ENCODE data around the gene SMARCAL1. TPM values are rescaled to one million over a fixed set of nuclear protein-coding genes. Genes with fewer than 3 reads are reported as not detected.

The SMARCAL1 gene
- total and polyA plus RNA-seq, 9 of the 15 experiments (the other 6 are each of a cell fraction or from before 2014, with no cell fraction given), result 8.2 to 27.9 (median 12.4) TPM

GRCh38 chr2:216387262-216387661 lies 25.0 kb upstream of the SMARCAL1 start:
- no peaks in the 10 kb centered on the region for H3K27me3 ChIP-seq (ENCODE audit: control insufficient read depth in 2 of 2, insufficient read depth in 2 of 2, low read length in 2 of 2)
- H4K20me1 ChIP-seq (replicated peaks; ENCODE audit: control insufficient read depth, insufficient read depth, low read length), result no peaks in the 10 kb centered on the region
- H3K4me3 ChIP-seq, result no peak overlapping the region
- FAIRE-seq, result no peak
- H3K9me1 ChIP-seq (ENCODE audit: control insufficient read depth, insufficient read depth, low read length), result no peaks in the 10 kb centered on the region
- H3K9ac ChIP-seq (ENCODE audit: insufficient read depth in 1 of 2, low read depth in 2 of 2, low read length in 2 of 2), result no peak overlapping the region
- BruUV-seq (replicated peaks), result no TSS peak
- no peak for ATAC-seq
- no peak for DNase-seq (ENCODE audit: extremely low read depth in 1 of 4, low spot score in 3 of 4)
- no peak overlapping the region for H3K27ac ChIP-seq (ENCODE audit: extremely low read depth, low read depth, low read length)
- intact Hi-C loops (cut with micrococcal nuclease), result no loop called here
- no peaks in the 10 kb centered on the region for H3K36me3 ChIP-seq (ENCODE audit: control insufficient read depth, insufficient read depth, low read length)
- CTCF ChIA-PET (ENCODE audit: low intra/inter-chr PET ratio), result no interaction called here
- H3K4me1 ChIP-seq (replicated peaks in 1 of 2; ENCODE audit: control insufficient read depth in 2 of 2, insufficient read depth in 2 of 2, low read length in 2 of 2), result no peaks in the 10 kb centered on the region
- no peaks in the 10 kb centered on the region for H3K9me3 ChIP-seq (replicated peaks; ENCODE audit: control insufficient read depth, insufficient read depth, low read depth, low read length)
- POLR2A ChIA-PET, result no interaction called here
- H3K79me2 ChIP-seq (ENCODE audit: control insufficient read depth, insufficient read depth, low read length), result no peaks in the 10 kb centered on the region
- no peak overlapping the region for H2AFZ ChIP-seq (ENCODE audit: low read depth, low read length)
- TF ChIP-seq ZNF12 (CRISPR knock-in tag; IDR thresholded peaks at IDR 0.05), result peak; percentile 97
- no peak for TF ChIP-seq MNT (conservative IDR thresholded peaks at IDR 0.05)
- in situ Hi-C loops (cut with MboI), result no loop called here
- H3K4me2 ChIP-seq (ENCODE audit: insufficient read depth, low read length), result no peak overlapping the region
- WGBS (ENCODE audit: insufficient coverage, low coverage, missing lambda C conversion rate), result 0% methylated on average over 1 of the region's 2 CpGs

DNA sequence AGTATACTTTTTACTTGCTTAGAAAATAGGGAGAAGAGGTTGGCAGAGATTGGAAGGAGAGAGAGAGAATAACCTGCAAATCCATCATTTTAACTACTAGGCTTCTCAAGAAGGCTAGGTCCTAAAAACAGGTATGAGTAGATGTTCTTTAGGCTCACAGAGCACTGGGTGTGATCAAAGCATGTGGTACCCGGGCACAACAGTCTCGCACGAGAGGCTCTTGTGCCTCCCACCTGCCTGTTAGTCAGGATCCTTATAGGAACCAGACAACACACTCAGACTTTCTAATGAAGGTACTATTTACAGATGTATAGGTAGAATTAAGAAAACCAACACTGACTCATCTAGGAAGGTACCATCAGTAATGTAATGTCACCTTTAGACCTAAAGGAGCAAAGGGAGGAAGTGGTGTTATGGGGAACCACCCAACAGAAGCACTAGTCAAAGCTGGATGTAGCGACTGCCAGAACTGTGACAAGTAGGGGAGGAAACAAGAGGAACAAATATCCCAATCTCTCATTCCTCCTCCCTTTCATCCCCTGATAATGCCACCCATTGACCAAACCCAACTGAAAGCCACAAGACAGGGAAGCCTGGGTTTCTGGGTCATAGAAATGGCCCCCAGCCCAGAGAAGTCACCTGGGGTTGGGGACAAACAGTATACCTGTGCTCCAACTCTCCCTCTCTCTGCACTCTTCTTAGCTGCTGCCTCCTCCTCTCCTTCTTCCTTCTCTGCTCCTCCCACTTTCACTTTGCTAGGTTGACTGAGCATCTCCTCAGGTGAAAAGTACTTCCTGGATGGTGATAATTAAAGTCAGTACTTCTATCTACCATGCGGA lies 24.0 kb upstream of the SMARCAL1 start:
- no peak overlapping the region for H3K9ac ChIP-seq (ENCODE audit: insufficient read depth in 1 of 2, low read depth in 2 of 2, low read length in 2 of 2)
- H3K9me3 ChIP-seq (replicated peaks; ENCODE audit: control insufficient read depth, insufficient read depth, low read depth, low read length), result no peaks in the 10 kb centered on the region
- no peaks in the 10 kb centered on the region for H3K9me1 ChIP-seq (ENCODE audit: control insufficient read depth, insufficient read depth, low read length)
- no peaks in the 10 kb centered on the region for H3K36me3 ChIP-seq (ENCODE audit: control insufficient read depth, insufficient read depth, low read length)
- ChIA-PET CTCF (ENCODE audit: low intra/inter-chr PET ratio) (interaction anchor here (0.7 kb wide), 1 partner anchor 88 kb away, joined by 3 read pairs; no protein-coding TSS in a partner anchor), POLR2A (no interaction called here)
- no peaks in the 10 kb centered on the region for H3K79me2 ChIP-seq (ENCODE audit: control insufficient read depth, insufficient read depth, low read length)
- peaks cover 4 to 5% of the 10 kb centered on the region in 2 experiments; a peak in 3 of 5 replicates for H3K4me1 ChIP-seq (replicated peaks in 1 of 2; ENCODE audit: control insufficient read depth in 2 of 2, insufficient read depth in 2 of 2, low read length in 2 of 2)
- no peak for DNase-seq (ENCODE audit: extremely low read depth in 1 of 4, low spot score in 3 of 4)
- no peak for TF ChIP-seq SAFB (IDR thresholded peaks at IDR 0.05; ENCODE audit: borderline replicate concordance, low read depth, low read length)
- no peak for TF ChIP-seq ZNF780A (CRISPR knock-in tag; IDR thresholded peaks at IDR 0.05)
- TF ChIP-seq MED1 (CRISPR knock-in tag; IDR thresholded peaks at IDR 0.05; ENCODE audit: borderline replicate concordance), result no peak
- no peak for TF ChIP-seq SOX6 (IDR thresholded peaks at IDR 0.05)
- TF ChIP-seq GABPA (tag; conservative IDR thresholded peaks at IDR 0.05; ENCODE audit: low read depth), result no peak
- no peak for TF ChIP-seq ZNF165 (CRISPR knock-in tag; IDR thresholded peaks at IDR 0.05; ENCODE audit: borderline replicate concordance)
- TF ChIP-seq ATF1 (CRISPR knock-in tag; IDR thresholded peaks at IDR 0.05), result no peak
- no peak for TF ChIP-seq ATF1 (tag; IDR thresholded peaks at IDR 0.05)
- TF ChIP-seq BRD9 (IDR thresholded peaks at IDR 0.05; ENCODE audit: low read depth, partially characterized antibody), result no peak
- TF ChIP-seq ARID2 (IDR thresholded peaks at IDR 0.05), result no peak
- TF ChIP-seq TCFL5 (CRISPR knock-in tag; conservative IDR thresholded peaks at IDR 0.05), result no peak
- no peak for TF ChIP-seq RFX1 (IDR thresholded peaks at IDR 0.05)
- TF ChIP-seq CGGBP1 (CRISPR knock-in tag; IDR thresholded peaks at IDR 0.05), result no peak
- TF ChIP-seq HNRNPUL1 (IDR thresholded peaks at IDR 0.05; ENCODE audit: low read length), result no peak
- H3K27me3 ChIP-seq (ENCODE audit: control insufficient read depth in 2 of 2, insufficient read depth in 2 of 2, low read length in 2 of 2), result no peaks in the 10 kb centered on the region
- H3K27ac ChIP-seq (ENCODE audit: extremely low read depth, low read depth, low read length), result no peak overlapping the region
- no peak overlapping the region for H3K4me2 ChIP-seq (ENCODE audit: insufficient read depth, low read length)
- intact Hi-C loops (cut with micrococcal nuclease) (no loop called here), in situ Hi-C loops (cut with MboI) (no loop called here)
- no peak overlapping the region for H3K4me3 ChIP-seq
- 16% methylated on average over 5 of the region's 5 CpGs for WGBS (ENCODE audit: insufficient coverage, low coverage, missing lambda C conversion rate)
- FAIRE-seq, result no peak
- BruUV-seq (replicated peaks), result no TSS peak
- no peak for ATAC-seq
- H4K20me1 ChIP-seq (replicated peaks; ENCODE audit: control insufficient read depth, insufficient read depth, low read length), result no peaks in the 10 kb centered on the region
- no peak overlapping the region for H2AFZ ChIP-seq (ENCODE audit: low read depth, low read length)

All from K562 (cell line).